ENCODE measurements around the gene TES.
"Not testable (repeated sequence)": the region's sequence is repeated elsewhere in the genome, so short reads cannot be mapped to it uniquely, and the experiment has no call there.

The TES gene

GRCh38 chr7:116172353-116172752 lies 38.0 kb upstream of the TES start:
- no peak for TF ChIP-seq CTCF (IDR thresholded peaks at IDR 0.05; ENCODE audit: low read depth, low read length, missing control alignments)
- Histone ChIP-seq H3K27ac (no peak overlapping the region), H3K36me3 (replicated peaks) (no peaks in the 10 kb centered on the region), H3K27me3 (replicated peaks) (no peaks in the 10 kb centered on the region), H3K4me3 (ENCODE audit: low read depth, low read length) (no peak overlapping the region)
- in situ Hi-C loops (cut with HindIII; ENCODE audit: low pct_ligation_motif_present, low sequenced_read_pairs), result no loop called here
- no peak for DNase-seq

GRCh38 chr7:116173051-116174028 lies 37.0 kb upstream of the TES start:
- in situ Hi-C loops (cut with HindIII; ENCODE audit: low pct_ligation_motif_present, low sequenced_read_pairs), result no loop called here

GRCh38 chr7:116175095-116175494 lies 35.2 kb upstream of the TES start:
- H3K4me3 ChIP-seq (ENCODE audit: low read depth, low read length); H3K27me3 ChIP-seq (replicated peaks); DNase-seq; H3K27ac ChIP-seq; in situ Hi-C loops (cut with HindIII; ENCODE audit: low pct_ligation_motif_present, low sequenced_read_pairs); H3K36me3 ChIP-seq (replicated peaks): not testable (repeated sequence)

More at GRCh38 chr7:116173051-116174028, 37.0 kb upstream of the TES start:
- Histone ChIP-seq H3K36me3 (replicated peaks) (no peaks in the 10 kb centered on the region), H3K27me3 (replicated peaks) (no peaks in the 10 kb centered on the region), H3K4me3 (ENCODE audit: low read depth, low read length) (no peak overlapping the region), H3K27ac (no peak overlapping the region)
- TF ChIP-seq CTCF (IDR thresholded peaks at IDR 0.05; ENCODE audit: low read depth, low read length, missing control alignments), result peak; percentile 32
- no peak for DNase-seq

- no peak for TF ChIP-seq CTCF (IDR thresholded peaks at IDR 0.05; ENCODE audit: low read depth, low read length, missing control alignments)
- peak overlapping the region; percentile 80 for H3K27ac ChIP-seq
- H3K36me3 ChIP-seq (replicated peaks), result no peaks in the 10 kb centered on the region
- DNase-seq, result no peak
- H3K27me3 ChIP-seq (replicated peaks), result no peaks in the 10 kb centered on the region
- H3K4me3 ChIP-seq (ENCODE audit: low read depth, low read length), result no peak overlapping the region
- in situ Hi-C loops (cut with HindIII; ENCODE audit: low pct_ligation_motif_present, low sequenced_read_pairs), result no loop called here
Measured at GRCh38 chr7:116176226-116176625, 34.1 kb upstream of the TES start.

- TF ChIP-seq CTCF (IDR thresholded peaks at IDR 0.05; ENCODE audit: low read depth, low read length, missing control alignments), result no peak
- no peaks in the 10 kb centered on the region for H3K36me3 ChIP-seq (replicated peaks)
- no peak overlapping the region for H3K4me3 ChIP-seq (ENCODE audit: low read depth, low read length)
- in situ Hi-C loops (cut with HindIII; ENCODE audit: low pct_ligation_motif_present, low sequenced_read_pairs), result no loop called here
- H3K27me3 ChIP-seq (replicated peaks), result no peaks in the 10 kb centered on the region
- peak overlapping the region; percentile 80 for H3K27ac ChIP-seq
- DNase-seq, result peak; percentile 88
Measured at GRCh38 chr7:116177009-116177408, 33.3 kb upstream of the TES start.

GRCh38 chr7:116180302-116180701 lies 30.0 kb upstream of the TES start:
- H3K27ac ChIP-seq, result no peak overlapping the region
- in situ Hi-C loops (cut with HindIII; ENCODE audit: low pct_ligation_motif_present, low sequenced_read_pairs), result no loop called here
- H3K4me3 ChIP-seq (ENCODE audit: low read depth, low read length), result no peak overlapping the region
- no peaks in the 10 kb centered on the region for H3K36me3 ChIP-seq (replicated peaks)
- TF ChIP-seq CTCF (IDR thresholded peaks at IDR 0.05; ENCODE audit: low read depth, low read length, missing control alignments), result peak; percentile 72
- H3K27me3 ChIP-seq (replicated peaks), result no peaks in the 10 kb centered on the region
- peak; percentile 66 for DNase-seq

All from brain microvascular endothelial cell (primary cell).